Measurements from ENCODE around the gene EPYC. TPM values are rescaled to one million over a fixed set of nuclear protein-coding genes. Genes with fewer than 3 reads are reported as not detected.

The EPYC gene
- total and polyA plus RNA-seq, 2 of the 13 experiments (the other 11 are each of a cell fraction or from before 2014, with no cell fraction given), result not detected

GRCh38 chr12:91007531-91008290, 2.9 kb upstream of the EPYC start:
- POLR2A ChIA-PET, result no interaction called here
- no TSS peak for BruUV-seq (replicated peaks)
- FAIRE-seq, result no peak
- TF ChIP-seq, protein P1, sequence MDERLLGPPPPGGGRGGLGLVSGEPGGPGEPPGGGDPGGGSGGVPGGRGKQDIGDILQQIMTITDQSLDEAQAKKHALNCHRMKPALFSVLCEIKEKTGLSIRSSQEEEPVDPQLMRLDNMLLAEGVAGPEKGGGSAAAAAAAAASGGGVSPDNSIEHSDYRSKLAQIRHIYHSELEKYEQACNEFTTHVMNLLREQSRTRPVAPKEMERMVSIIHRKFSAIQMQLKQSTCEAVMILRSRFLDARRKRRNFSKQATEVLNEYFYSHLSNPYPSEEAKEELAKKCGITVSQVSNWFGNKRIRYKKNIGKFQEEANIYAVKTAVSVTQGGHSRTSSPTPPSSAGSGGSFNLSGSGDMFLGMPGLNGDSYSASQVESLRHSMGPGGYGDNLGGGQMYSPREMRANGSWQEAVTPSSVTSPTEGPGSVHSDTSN (CRISPR knock-in tag; IDR thresholded peaks at IDR 0.05), result no peak
- TF ChIP-seq BORCS8-MEF2B (CRISPR knock-in tag; IDR thresholded peaks at IDR 0.05), result no peak
- TF ChIP-seq, protein P2, sequence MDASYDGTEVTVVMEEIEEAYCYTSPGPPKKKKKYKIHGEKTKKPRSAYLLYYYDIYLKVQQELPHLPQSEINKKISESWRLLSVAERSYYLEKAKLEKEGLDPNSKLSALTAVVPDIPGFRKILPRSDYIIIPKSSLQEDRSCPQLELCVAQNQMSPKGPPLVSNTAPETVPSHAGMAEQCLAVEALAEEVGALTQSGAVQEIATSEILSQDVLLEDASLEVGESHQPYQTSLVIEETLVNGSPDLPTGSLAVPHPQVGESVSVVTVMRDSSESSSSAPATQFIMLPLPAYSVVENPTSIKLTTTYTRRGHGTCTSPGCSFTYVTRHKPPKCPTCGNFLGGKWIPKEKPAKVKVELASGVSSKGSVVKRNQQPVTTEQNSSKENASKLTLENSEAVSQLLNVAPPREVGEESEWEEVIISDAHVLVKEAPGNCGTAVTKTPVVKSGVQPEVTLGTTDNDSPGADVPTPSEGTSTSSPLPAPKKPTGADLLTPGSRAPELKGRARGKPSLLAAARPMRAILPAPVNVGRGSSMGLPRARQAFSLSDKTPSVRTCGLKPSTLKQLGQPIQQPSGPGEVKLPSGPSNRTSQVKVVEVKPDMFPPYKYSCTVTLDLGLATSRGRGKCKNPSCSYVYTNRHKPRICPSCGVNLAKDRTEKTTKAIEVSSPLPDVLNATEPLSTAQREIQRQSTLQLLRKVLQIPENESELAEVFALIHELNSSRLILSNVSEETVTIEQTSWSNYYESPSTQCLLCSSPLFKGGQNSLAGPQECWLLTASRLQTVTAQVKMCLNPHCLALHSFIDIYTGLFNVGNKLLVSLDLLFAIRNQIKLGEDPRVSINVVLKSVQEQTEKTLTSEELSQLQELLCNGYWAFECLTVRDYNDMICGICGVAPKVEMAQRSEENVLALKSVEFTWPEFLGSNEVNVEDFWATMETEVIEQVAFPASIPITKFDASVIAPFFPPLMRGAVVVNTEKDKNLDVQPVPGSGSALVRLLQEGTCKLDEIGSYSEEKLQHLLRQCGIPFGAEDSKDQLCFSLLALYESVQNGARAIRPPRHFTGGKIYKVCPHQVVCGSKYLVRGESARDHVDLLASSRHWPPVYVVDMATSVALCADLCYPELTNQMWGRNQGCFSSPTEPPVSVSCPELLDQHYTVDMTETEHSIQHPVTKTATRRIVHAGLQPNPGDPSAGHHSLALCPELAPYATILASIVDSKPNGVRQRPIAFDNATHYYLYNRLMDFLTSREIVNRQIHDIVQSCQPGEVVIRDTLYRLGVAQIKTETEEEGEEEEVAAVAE (CRISPR knock-in tag; IDR thresholded peaks at IDR 0.05; ENCODE audit: borderline replicate concordance), result no peak
- TF ChIP-seq ZNF142 (CRISPR knock-in tag; IDR thresholded peaks at IDR 0.05), result no peak
- no peak for TF ChIP-seq TSC22D2 (CRISPR knock-in tag; IDR thresholded peaks at IDR 0.05; ENCODE audit: borderline replicate concordance)
- TF ChIP-seq MEIS2 (CRISPR knock-in tag; IDR thresholded peaks at IDR 0.05), result no peak
- TF ChIP-seq, protein P3, sequence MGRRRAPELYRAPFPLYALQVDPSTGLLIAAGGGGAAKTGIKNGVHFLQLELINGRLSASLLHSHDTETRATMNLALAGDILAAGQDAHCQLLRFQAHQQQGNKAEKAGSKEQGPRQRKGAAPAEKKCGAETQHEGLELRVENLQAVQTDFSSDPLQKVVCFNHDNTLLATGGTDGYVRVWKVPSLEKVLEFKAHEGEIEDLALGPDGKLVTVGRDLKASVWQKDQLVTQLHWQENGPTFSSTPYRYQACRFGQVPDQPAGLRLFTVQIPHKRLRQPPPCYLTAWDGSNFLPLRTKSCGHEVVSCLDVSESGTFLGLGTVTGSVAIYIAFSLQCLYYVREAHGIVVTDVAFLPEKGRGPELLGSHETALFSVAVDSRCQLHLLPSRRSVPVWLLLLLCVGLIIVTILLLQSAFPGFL (CRISPR knock-in tag; IDR thresholded peaks at IDR 0.05), result no peak
- no peak for TF ChIP-seq KLF6 (CRISPR knock-in tag; IDR thresholded peaks at IDR 0.05)
- no peak for TF ChIP-seq ZNF75D (CRISPR knock-in tag; IDR thresholded peaks at IDR 0.05; ENCODE audit: borderline replicate concordance)
- no peak for TF ChIP-seq NPAS2 (CRISPR knock-in tag; IDR thresholded peaks at IDR 0.05; ENCODE audit: borderline replicate concordance)
- TF ChIP-seq RBM22 (optimal IDR thresholded peaks at IDR 0.05; ENCODE audit: low read length), result no peak

More at GRCh38 chr12:91007531-91008290, 2.9 kb upstream of the EPYC start:
- no peaks in the 10 kb centered on the region for H3K79me2 ChIP-seq (ENCODE audit: insufficient read depth, low read length)
- no peaks in the 10 kb centered on the region for H3K27me3 ChIP-seq (ENCODE audit: control insufficient read depth in 1 of 2, insufficient read depth in 2 of 2, low read length in 2 of 2)
- WGBS (ENCODE audit: low lambda C conversion rate), result 2% methylated on average over 2 of the region's 2 CpGs
- no peaks in the 10 kb centered on the region for H4K20me1 ChIP-seq (ENCODE audit: insufficient read depth, low read length)
- H3K36me3 ChIP-seq (replicated peaks in 1 of 2; ENCODE audit: control insufficient read depth in 1 of 2, insufficient read depth in 2 of 2, low read length in 2 of 2), result no peaks in the 10 kb centered on the region
- no peaks in the 10 kb centered on the region for H3K4me1 ChIP-seq (ENCODE audit: insufficient read depth, low read length)
- CTCF ChIA-PET (ENCODE audit: low intra/inter-chr PET ratio, low total read pairs), result no interaction called here
- H3K9ac ChIP-seq (ENCODE audit: insufficient read depth, low read depth, low read length), result no peak overlapping the region
- no peak overlapping the region for H3K4me2 ChIP-seq (ENCODE audit: low read depth, low read length)
- intact Hi-C loops (cut with micrococcal nuclease; ENCODE audit: unreplicated experiment), result no loop called here
- DNase-seq (ENCODE audit: low spot score) (no peak), ATAC-seq (no peak)
- H2AFZ ChIP-seq (ENCODE audit: low read length), result no peak overlapping the region
- no peak overlapping the region for H3K27ac ChIP-seq (ENCODE audit: extremely low read length, insufficient read depth, low read length)
- H3K9me3 ChIP-seq (ENCODE audit: low read length), result no peaks in the 10 kb centered on the region
- in situ Hi-C loops (cut with HindIII; ENCODE audit: extremely low pct_ligation_motif_present, low pct_unique_long_range_greater_than_20kb), result no loop called here
- no peak overlapping the region for H3K4me3 ChIP-seq (replicated peaks in 1 of 3; ENCODE audit: insufficient read depth in 1 of 3, low read depth in 2 of 3, low read length in 3 of 3)
